HepG2 (cell line): ENCODE results near the gene FER1L5. TPM values are rescaled to one million over a fixed set of nuclear protein-coding genes. Genes with fewer than 3 reads are reported as not detected.

Experiments
- ATAC-seq: fragments of 200-7000 bp; cut with Tn5 transposase; 3 replicates; pipeline ENCODE4 v1.9.1; 2020; ENCODE audit warnings: mild to moderate bottlenecking, moderate library complexity
- BruUV-seq: library from RNA; stranded (reverse); fragments of 400-500 nt; replicated peaks from 2 replicates; lab custom pipeline; 2021; lab: Mats Ljungman, UMichigan
- CTCF ChIA-PET: fragments of 300-600 bp; formaldehyde crosslinking; extraction: SDS; loops from one replicate; lab custom pipeline; 2021; ENCODE audit warnings: low total read pairs, inconsistent platforms, low intra/inter-chr PET ratio; lab: Yijun Ruan, JAX
- POLR2A ChIA-PET: fragments of 350-600 bp; sonication (Branson Sonifier 250); formaldehyde crosslinking; loops from one replicate; lab custom pipeline; 2020; ENCODE audit warnings: antibody characterized with exemption, inconsistent platforms; lab: Yijun Ruan, JAX
- DNase-seq: peaks from one replicate; pipeline ENCODE4 v3.0.0-alpha.2; 2015; ENCODE audit warnings: low spot score
- FAIRE-seq: peaks from 3 replicates; lab custom pipeline; 2011; peaks lifted over from hg19 to GRCh38; lab: Jason Lieb, UNC
- H2AFZ ChIP-seq: one replicate; pipeline ENCODE4 v1.6.1; 2011; ENCODE audit warnings: low read length, inconsistent platforms
- H3K27ac ChIP-seq: fragments of 300-600 bp; 3 replicates; pipeline ENCODE4 v1.8.0; 2011; ENCODE audit warnings: mixed run types, mild to moderate bottlenecking, mixed read lengths, low read length, inconsistent platforms; ENCODE audit not compliant: insufficient read depth; ENCODE audit errors: extremely low read length
- H3K27me3 ChIP-seq, 2 experiments: fragments of 200-600 bp in 1 of 2; 2 replicates in 1 of 2; 3 replicates in 1 of 2; pipeline versions ENCODE4 v1.6.0 to v1.8.0; 2011; ENCODE audit warnings: low read length in 2 of 2, mild to moderate bottlenecking in 2 of 2, moderate library complexity in 2 of 2, inconsistent platforms in 1 of 2; ENCODE audit not compliant: insufficient read depth in 2 of 2, control insufficient read depth in 1 of 2
- H3K36me3 ChIP-seq, 2 experiments: fragments of 200-600 bp in 1 of 2; replicated peaks in 1 of 2; 2 replicates in 1 of 2; 3 replicates in 1 of 2; pipeline versions ENCODE4 v1.5.1 to v1.8.0; 2011; ENCODE audit warnings: low read length in 2 of 2, inconsistent platforms in 1 of 2; ENCODE audit not compliant: insufficient read depth in 2 of 2, control insufficient read depth in 1 of 2
- H3K4me1 ChIP-seq: 2 replicates; pipeline ENCODE4 v1.5.1; 2012; ENCODE audit warnings: low read length, inconsistent platforms; ENCODE audit not compliant: insufficient read depth
- H3K4me2 ChIP-seq: 2 replicates; pipeline ENCODE4 v1.6.0; 2011; ENCODE audit warnings: low read depth, low read length, inconsistent platforms
- H3K4me3 ChIP-seq, 3 experiments: fragments of 200-600 bp in 1 of 3; sonication (generic), shearing (Covaris generic) in 1 of 3; replicated peaks in 1 of 3; 2 replicates each; pipeline ENCODE4 v1.5.1; 2011 to 2016; ENCODE audit warnings: low read length in 3 of 3, inconsistent platforms in 2 of 3, low read depth in 2 of 3, mild to moderate bottlenecking in 2 of 3, control low read depth in 1 of 3, mixed read lengths in 1 of 3; ENCODE audit not compliant: insufficient read depth in 1 of 3
- H3K79me2 ChIP-seq: one replicate; pipeline ENCODE4 v1.6.1; 2011; ENCODE audit warnings: low read length, inconsistent platforms; ENCODE audit not compliant: insufficient read depth
- H3K9ac ChIP-seq: 2 replicates; pipeline ENCODE4 v1.6.0; 2011; ENCODE audit warnings: mild to moderate bottlenecking, low read depth, low read length, inconsistent platforms; ENCODE audit not compliant: insufficient read depth
- H3K9me3 ChIP-seq: 2 replicates; pipeline ENCODE4 v1.5.1; 2012; ENCODE audit warnings: mild to moderate bottlenecking, low read length
- H4K20me1 ChIP-seq: 2 replicates; pipeline ENCODE4 v1.6.0; 2011; ENCODE audit warnings: inconsistent platforms, mild to moderate bottlenecking, low read length, moderate library complexity; ENCODE audit not compliant: insufficient read depth
- GATA4 ChIP-seq: sonication (generic); IDR thresholded peaks from 2 replicates; pipeline ENCODE4 v1.6.1; 2016; ENCODE audit warnings: antibody characterized with exemption, low read depth, borderline replicate concordance
- GPN1 ChIP-seq: sonication (generic); formaldehyde crosslinking; IDR thresholded peaks from 2 replicates; pipeline ENCODE4 v1.5.1; 2020; ENCODE audit warnings: missing genetic modification reagents, borderline replicate concordance
- HOXA3 ChIP-seq: sonication (generic); formaldehyde crosslinking; IDR thresholded peaks from 2 replicates; pipeline ENCODE4 v1.5.0; 2020; ENCODE audit warnings: missing genetic modification reagents
- JUND ChIP-seq: sonication (generic); formaldehyde crosslinking; IDR thresholded peaks from 2 replicates; pipeline ENCODE4 v1.8.0; 2022; ENCODE audit warnings: mild to moderate bottlenecking, missing genetic modification reagents
- NFIC ChIP-seq: IDR thresholded peaks from 2 replicates; pipeline ENCODE4 v1.6.1; 2012; ENCODE audit warnings: mild to moderate bottlenecking, low read length, inconsistent platforms
- NKX3-1 ChIP-seq: sonication (generic); formaldehyde crosslinking; IDR thresholded peaks from 2 replicates; pipeline ENCODE4 v1.5.0; 2020; ENCODE audit warnings: missing genetic modification reagents
- SNAPC2 ChIP-seq: sonication (generic); formaldehyde crosslinking; IDR thresholded peaks from 2 replicates; pipeline ENCODE4 v1.8.1; 2022; ENCODE audit warnings: mild to moderate bottlenecking, missing genetic modification reagents
- SP2 ChIP-seq: sonication (generic); formaldehyde crosslinking; IDR thresholded peaks from 2 replicates; pipeline ENCODE4 v1.5.1; 2020; ENCODE audit warnings: mild to moderate bottlenecking, missing genetic modification reagents
- USF2 ChIP-seq, 2 experiments: sonication (generic) in 1 of 2; formaldehyde crosslinking in 1 of 2; IDR thresholded peaks; 2 replicates each; pipeline versions ENCODE4 v1.5.1 to v1.6.1; 2011 to 2020; ENCODE audit warnings: borderline replicate concordance in 1 of 2, low read depth in 1 of 2, low read length in 1 of 2, mild to moderate bottlenecking in 1 of 2, missing genetic modification reagents in 1 of 2, moderate library complexity in 1 of 2
- ZNF101 ChIP-seq: sonication (generic); formaldehyde crosslinking; IDR thresholded peaks from 2 replicates; pipeline ENCODE4 v1.4.0; 2020; ENCODE audit warnings: mild to moderate bottlenecking, low read depth, missing genetic modification reagents, borderline replicate concordance
- ZNF574 ChIP-seq: sonication (generic); formaldehyde crosslinking; IDR thresholded peaks from 2 replicates; pipeline ENCODE4 v1.4.0; 2020; ENCODE audit warnings: missing genetic modification reagents
- ZNF577 ChIP-seq: sonication (generic); formaldehyde crosslinking; IDR thresholded peaks from 2 replicates; pipeline ENCODE4 v1.4.0; 2020; ENCODE audit warnings: mild to moderate bottlenecking, low read depth, missing genetic modification reagents, borderline replicate concordance
- ZNF747 ChIP-seq: sonication (generic); formaldehyde crosslinking; IDR thresholded peaks from 2 replicates; pipeline ENCODE4 v1.8.1; 2023; ENCODE audit warnings: missing genetic modification reagents, mild to moderate bottlenecking, borderline replicate concordance
- ZSCAN29 ChIP-seq: sonication (generic); formaldehyde crosslinking; conservative IDR thresholded peaks from 2 replicates; pipeline ENCODE4 v1.4.0; 2020; ENCODE audit warnings: mild to moderate bottlenecking, missing genetic modification reagents
- ZZZ3 ChIP-seq: sonication (generic); formaldehyde crosslinking; IDR thresholded peaks from 2 replicates; pipeline ENCODE4 v1.4.0; 2020; ENCODE audit warnings: missing genetic modification reagents, mild to moderate bottlenecking, borderline replicate concordance
- WGBS: methylation state at CpG from one replicate; pipeline ENCODE4 v1.1.6; 2017; ENCODE audit warnings: low lambda C conversion rate; 5-methylcytosine and 5-hydroxymethylcytosine counted together
- in situ Hi-C: cut with HindIII; loops from 2 replicates; pipeline ENCODE4 v1.10.0; 2017; ENCODE audit warnings: low pct_unique_long_range_greater_than_20kb; ENCODE audit not compliant: extremely low pct_ligation_motif_present
- intact Hi-C: fragments of 100-400 bp; cut with micrococcal nuclease; formaldehyde crosslinking; loops from one replicate; pipeline ENCODE4 v1.10.0; 2022; ENCODE audit not compliant: unreplicated experiment
- polyA plus RNA-seq, 8 experiments: library from polyadenylated mRNA; depleted of rRNA in 3 of 8; stranded (reverse) in 7 of 8; unstranded in 1 of 8; fragments of >200 nt; fragmentation: Illumina TruSeq in 4 of 8; extraction: Trizol in 4 of 8; gene quantifications; 2 replicates each; pipeline versions ENCODE4 v1.2.1 to v1.2.3, GENCODE V29; 2011 to 2016; ENCODE audit warnings: low read depth in 4 of 8, missing spikeins in 1 of 8, mixed read lengths in 1 of 8; ENCODE audit not compliant: insufficient read depth in 1 of 8
- total RNA-seq, 5 experiments: library from RNA; depleted of rRNA; stranded (reverse); fragments of >200 nt; fragmentation: Illumina TruSeq; extraction: Trizol; gene quantifications; 2 replicates each; pipeline ENCODE4 v1.2.3, GENCODE V29; 2016; ENCODE audit warnings: low read depth in 1 of 5

FER1L5 gene
- total and polyA plus RNA-seq, 2 of the 13 experiments (the other 11 are each of a cell fraction or from before 2014, with no cell fraction given), result 0.02 to 0.08 TPM

GRCh38 chr2:96599941-96600340, 42.6 kb upstream of the FER1L5 start:
- Histone ChIP-seq H3K9ac (no peak overlapping the region), H3K27me3 (no peaks in the 10 kb centered on the region), H3K4me2 (no peak overlapping the region), H2AFZ (no peak overlapping the region), H3K27ac (no peak overlapping the region), H3K4me1 (peaks cover 38% of the 10 kb centered on the region), H3K4me3 (no peak overlapping the region), H3K36me3 (peaks cover 38 to 86% of the 10 kb centered on the region in 2 experiments), H3K9me3 (no peaks in the 10 kb centered on the region), H4K20me1 (no peaks in the 10 kb centered on the region), H3K79me2 (no peaks in the 10 kb centered on the region)
- intact Hi-C loops (loop anchor here (5.0 to 10.0 kb wide), 6 partner anchors 37 to 352 kb away; partner anchors contain the start of genes CNNM3, CNNM4 and KANSL3), in situ Hi-C loops (no loop called here)
- TF ChIP-seq SNAPC2 (CRISPR knock-in tag), result no peak
- no peak for TF ChIP-seq ZNF577 (CRISPR knock-in tag)
- TF ChIP-seq ZSCAN29 (CRISPR knock-in tag), result no peak
- TF ChIP-seq GPN1 (CRISPR knock-in tag), result no peak
- no peak for TF ChIP-seq GATA4
- TF ChIP-seq HOXA3 (CRISPR knock-in tag), result no peak
- no peak for TF ChIP-seq USF2 (IDR thresholded peaks at IDR 0.05; ENCODE audit: low read depth, low read length)
- no peak for TF ChIP-seq USF2 (CRISPR knock-in tag; IDR thresholded peaks at IDR 0.05; ENCODE audit: borderline replicate concordance)
- TF ChIP-seq ZNF574 (CRISPR knock-in tag), result no peak
- no peak for TF ChIP-seq ZZZ3 (CRISPR knock-in tag)
- TF ChIP-seq NFIC, result no peak
- TF ChIP-seq SP2 (CRISPR knock-in tag), result no peak
- TF ChIP-seq ZNF747 (CRISPR knock-in tag), result no peak
- no peak for TF ChIP-seq NKX3-1
- no peak for TF ChIP-seq JUND (CRISPR knock-in tag)
- no peak for TF ChIP-seq ZNF101
- DNase-seq (no peak), FAIRE-seq (no peak), ATAC-seq (no peak)
- 96% methylated on average over 2 of the region's 2 CpGs for WGBS
- ChIA-PET CTCF (no interaction called here), POLR2A (interaction anchor here (1.7 kb wide), 1 partner anchor 50 kb away, joined by 4 read pairs; no protein-coding TSS in a partner anchor)
- no TSS peak for BruUV-seq
